ENCODE results near the gene PDP2.
A peak's percentile ranks its signal among the peaks of the same experiment; 100 is the strongest.
"Not testable (repeated sequence)": the region's sequence is repeated elsewhere in the genome, so short reads cannot be mapped to it uniquely, and the experiment has no call there.

Gene PDP2

GRCh38 chr16:66928702-66929388, 48.5 kb downstream of the PDP2 start:
- peak; percentile 30 for DNase-seq (ENCODE audit: low read depth, low spot score)
- in situ Hi-C loops (cut with HindIII; ENCODE audit: low sequenced_read_pairs): no loop called here
- H3K4me3 ChIP-seq (ENCODE audit: low read depth, low read length): no peak overlapping the region
- TF ChIP-seq CTCF (IDR thresholded peaks at IDR 0.05; ENCODE audit: low read depth, low read length): peak; percentile 57

- in situ Hi-C loops (cut with HindIII; ENCODE audit: low sequenced_read_pairs): no loop called here
- TF ChIP-seq CTCF (IDR thresholded peaks at IDR 0.05; ENCODE audit: low read depth, low read length): no peak
- no peak for DNase-seq (ENCODE audit: low read depth, low spot score)
- H3K4me3 ChIP-seq (ENCODE audit: low read depth, low read length): no peak overlapping the region
Measured at GRCh38 chr16:66930189-66930588, 49.9 kb downstream of the PDP2 start.

- TF ChIP-seq CTCF (IDR thresholded peaks at IDR 0.05; ENCODE audit: low read depth, low read length): no peak
- in situ Hi-C loops (cut with HindIII; ENCODE audit: low sequenced_read_pairs): no loop called here
- no peak overlapping the region for H3K4me3 ChIP-seq (ENCODE audit: low read depth, low read length)
- no peak for DNase-seq (ENCODE audit: low read depth, low spot score)
Measured at GRCh38 chr16:66931665-66932064, 51.4 kb downstream of the PDP2 start.

- DNase-seq (ENCODE audit: low read depth, low spot score): no peak
- no peak overlapping the region for H3K4me3 ChIP-seq (ENCODE audit: low read depth, low read length)
- in situ Hi-C loops (cut with HindIII; ENCODE audit: low sequenced_read_pairs): no loop called here
- no peak for TF ChIP-seq CTCF (IDR thresholded peaks at IDR 0.05; ENCODE audit: low read depth, low read length)
Measured at GRCh38 chr16:66932076-66932475, 51.8 kb downstream of the PDP2 start.

- no peak for TF ChIP-seq CTCF (IDR thresholded peaks at IDR 0.05; ENCODE audit: low read depth, low read length)
- no peak for DNase-seq (ENCODE audit: low read depth, low spot score)
- in situ Hi-C loops (cut with HindIII; ENCODE audit: low sequenced_read_pairs): no loop called here
- H3K4me3 ChIP-seq (ENCODE audit: low read depth, low read length): peak overlapping the region; percentile 97
Measured at GRCh38 chr16:66933776-66934137, 53.4 kb downstream of the PDP2 start.

GRCh38 chr16:66934138-66934838, 54.0 kb downstream of the PDP2 start, which contains the start of gene CIAO2B:
TSS of gene CIAO2B (minus strand) at chr16:66934402. CDS start at chr16:66934364, 38 bp downstream.
- peak; percentile 86 for DNase-seq (ENCODE audit: low read depth, low spot score)
- peak within 1 kb of the TSS; percentile 97 for H3K4me3 ChIP-seq (ENCODE audit: low read depth, low read length)
- in situ Hi-C loops (cut with HindIII; ENCODE audit: low sequenced_read_pairs): no loop called here

GRCh38 chr16:66934839-66935313, 54.6 kb downstream of the PDP2 start:
- H3K4me3 ChIP-seq (ENCODE audit: low read depth, low read length): peak overlapping the region; percentile 97
- DNase-seq (ENCODE audit: low read depth, low spot score); in situ Hi-C loops (cut with HindIII; ENCODE audit: low sequenced_read_pairs): not testable (repeated sequence)

More at GRCh38 chr16:66934138-66934838, 54.0 kb downstream of the PDP2 start, which contains the start of gene CIAO2B:
- TF ChIP-seq CTCF (IDR thresholded peaks at IDR 0.05; ENCODE audit: low read depth, low read length): no peak

Measured in astrocyte of the spinal cord (primary cell).